ENCODE data around the gene SMPD3.

Gene SMPD3

DNA sequence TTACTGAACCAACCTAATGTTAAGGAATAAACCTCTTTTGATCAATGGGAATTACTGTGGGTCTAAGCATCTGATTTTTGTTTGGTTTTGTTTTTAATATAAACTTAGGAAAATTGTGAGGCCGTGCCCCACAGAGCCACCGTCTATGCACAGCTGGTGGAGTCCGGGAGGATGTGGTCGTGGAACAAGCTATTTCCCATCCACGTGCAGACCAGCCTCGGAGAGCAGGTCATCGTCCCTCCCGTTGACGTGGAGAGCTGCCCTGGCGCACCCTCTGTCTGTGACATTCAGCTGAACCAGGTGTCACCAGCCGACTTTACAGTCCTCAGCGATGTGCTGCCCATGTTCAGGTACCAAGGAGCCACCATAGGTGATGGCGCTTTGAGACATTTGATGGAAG, 109.1 kb downstream of the SMPD3 start:
- TF ChIP-seq GABPA (IDR thresholded peaks at IDR 0.05; ENCODE audit: low read depth) (no peak), SPI1 (IDR thresholded peaks at IDR 0.05; ENCODE audit: borderline replicate concordance, low read depth) (no peak), REST (IDR thresholded peaks at IDR 0.05; ENCODE audit: insufficient replicate concordance, low read depth) (no peak), POLR2AphosphoS5 (IDR thresholded peaks at IDR 0.05; ENCODE audit: low read depth) (no peak), CTCF (IDR thresholded peaks at IDR 0.05; ENCODE audit: insufficient read depth, low read length) (no peak)
- no peaks in the 10 kb centered on the region for H3K27me3 ChIP-seq (ENCODE audit: insufficient read depth, poor library complexity, severe bottlenecking)

GRCh38 chr16:68338326-68339119, 109.8 kb downstream of the SMPD3 start:
- TF ChIP-seq SPI1 (IDR thresholded peaks at IDR 0.05; ENCODE audit: borderline replicate concordance, low read depth) (no peak), REST (IDR thresholded peaks at IDR 0.05; ENCODE audit: insufficient replicate concordance, low read depth) (no peak), CTCF (IDR thresholded peaks at IDR 0.05; ENCODE audit: insufficient read depth, low read length) (no peak), POLR2AphosphoS5 (IDR thresholded peaks at IDR 0.05; ENCODE audit: low read depth) (no peak), GABPA (IDR thresholded peaks at IDR 0.05; ENCODE audit: low read depth) (no peak)
- Histone ChIP-seq H3K27me3 (ENCODE audit: insufficient read depth, poor library complexity, severe bottlenecking) (no peaks in the 10 kb centered on the region), H3K4me3 (replicated peaks; ENCODE audit: insufficient read depth, low read length) (no peak overlapping the region), H3K27ac (replicated peaks) (no peak overlapping the region)
- DNase-seq (ENCODE audit: low read depth in 1 of 2, low spot score in 1 of 2), result no peak

More for the DNA sequence above, 109.1 kb downstream of the SMPD3 start:
- no peak for DNase-seq (ENCODE audit: low read depth in 1 of 2, low spot score in 1 of 2)
- H3K4me3 ChIP-seq (replicated peaks; ENCODE audit: insufficient read depth, low read length), result no peak overlapping the region
- no peak overlapping the region for H3K27ac ChIP-seq (replicated peaks)

- H3K4me3 ChIP-seq (replicated peaks; ENCODE audit: insufficient read depth, low read length), result no peak overlapping the region
- no peaks in the 10 kb centered on the region for H3K27me3 ChIP-seq (ENCODE audit: insufficient read depth, poor library complexity, severe bottlenecking)
- TF ChIP-seq REST (IDR thresholded peaks at IDR 0.05; ENCODE audit: insufficient replicate concordance, low read depth) (no peak), SPI1 (IDR thresholded peaks at IDR 0.05; ENCODE audit: borderline replicate concordance, low read depth) (no peak), POLR2AphosphoS5 (IDR thresholded peaks at IDR 0.05; ENCODE audit: low read depth) (no peak)
- no peak for DNase-seq (ENCODE audit: low read depth in 1 of 2, low spot score in 1 of 2)
- H3K27ac ChIP-seq (replicated peaks), result no peak overlapping the region
Observed at GRCh38 chr16:68335175-68335574, 113.1 kb downstream of the SMPD3 start.

Measured in HL-60 (cell line).